GM19193 (cell line): ENCODE data around the gene PHACTR1.

Source experiments
- POLR2A ChIP-seq: IDR thresholded peaks from 4 replicates; pipeline ENCODE4 v1.6.1; 2011; ENCODE audit not compliant: insufficient read depth, insufficient read length; ENCODE audit errors: extremely low read depth

PHACTR1 gene

GRCh38 chr6:13283331-13283730 lies 566.8 kb downstream of the PHACTR1 start:
- TF ChIP-seq POLR2A = no peak

- no peak for TF ChIP-seq POLR2A
These were observed 568.1 kb downstream of the PHACTR1 start for GRCh38 chr6:13284646-13285045.

- TF ChIP-seq POLR2A = no peak
These were observed 569.1 kb downstream of the PHACTR1 start for GRCh38 chr6:13285705-13286104.

- no peak for TF ChIP-seq POLR2A
These were observed 569.6 kb downstream of the PHACTR1 start for GRCh38 chr6:13286181-13286580.

GRCh38 chr6:13287104-13287503 lies 570.5 kb downstream of the PHACTR1 start:
- TF ChIP-seq POLR2A = no peak

GRCh38 chr6:13288481-13288880 lies 571.9 kb downstream of the PHACTR1 start:
- TF ChIP-seq POLR2A = no peak

GRCh38 chr6:13288969-13289391 lies 572.4 kb downstream of the PHACTR1 start:
- TF ChIP-seq POLR2A = no peak

GRCh38 chr6:13289789-13290318 lies 573.3 kb downstream of the PHACTR1 start:
- TF ChIP-seq POLR2A = no peak

GRCh38 chr6:13290335-13290734 lies 573.8 kb downstream of the PHACTR1 start:
- TF ChIP-seq POLR2A = no peak

GRCh38 chr6:13292774-13293173 lies 576.2 kb downstream of the PHACTR1 start:
- no peak for TF ChIP-seq POLR2A

- no peak for TF ChIP-seq POLR2A
These were observed 578.0 kb downstream of the PHACTR1 start for GRCh38 chr6:13294499-13295069.

- TF ChIP-seq POLR2A = no peak
These were observed 579.0 kb downstream of the PHACTR1 start for GRCh38 chr6:13295576-13295975.

- no peak for TF ChIP-seq POLR2A
These were observed 580.0 kb downstream of the PHACTR1 start for GRCh38 chr6:13296536-13296997.

GRCh38 chr6:13297391-13297790 lies 580.8 kb downstream of the PHACTR1 start:
- no peak for TF ChIP-seq POLR2A

GRCh38 chr6:13298446-13298845 lies 581.9 kb downstream of the PHACTR1 start:
- no peak for TF ChIP-seq POLR2A

GRCh38 chr6:13299403-13299821 lies 582.8 kb downstream of the PHACTR1 start:
- no peak for TF ChIP-seq POLR2A

GRCh38 chr6:13299918-13300317 lies 583.4 kb downstream of the PHACTR1 start:
- no peak for TF ChIP-seq POLR2A

- no peak for TF ChIP-seq POLR2A
These were observed 584.4 kb downstream of the PHACTR1 start for GRCh38 chr6:13300643-13301590.
